K562 (cell line): ENCODE measurements around the gene SNCB. TPM values are rescaled to one million over a fixed set of nuclear protein-coding genes. Genes with fewer than 3 reads are reported as not detected.

ENCODE experiments used
- ATAC-seq: fragments of 200-7000 bp; cut with Tn5 transposase; 3 replicates; pipeline ENCODE4 v1.9.1; 2020; ENCODE audit warnings: moderate library complexity
- BruUV-seq: library from RNA; stranded (reverse); fragments of 400-500 nt; replicated peaks from 2 replicates; lab custom pipeline; 2021; lab: Mats Ljungman, UMichigan
- CTCF ChIA-PET: fragments of 300-600 bp; formaldehyde crosslinking; extraction: SDS; loops from one replicate; lab custom pipeline; 2021; ENCODE audit warnings: low intra/inter-chr PET ratio; lab: Yijun Ruan, JAX
- POLR2A ChIA-PET: fragments of 300-600, 350-650 bp; sonication (Branson Sonifier 250); formaldehyde crosslinking; extraction: SDS; loops from one replicate; lab custom pipeline; 2021; ENCODE audit warnings: antibody characterized with exemption, inconsistent platforms; lab: Yijun Ruan, JAX
- DNase-seq, 4 experiments: peaks; one replicate each; pipeline versions ENCODE4 v3.0.0 to v3.0.0-alpha.2; 2011 to 2018; ENCODE audit warnings: low spot score in 3 of 4, mixed read lengths in 3 of 4; ENCODE audit errors: extremely low read depth in 1 of 4
- FAIRE-seq: peaks from 2 replicates; lab custom pipeline; 2011; peaks lifted over from hg19 to GRCh38; lab: Jason Lieb, UNC
- H2AFZ ChIP-seq: 2 replicates; pipeline ENCODE4 v1.6.0; 2011; ENCODE audit warnings: low read depth, low read length, control low read depth, inconsistent platforms
- H3K27ac ChIP-seq: fragments of 200-600 bp; 3 replicates; pipeline ENCODE4 v1.8.0; 2011; ENCODE audit warnings: low read depth, mild to moderate bottlenecking, control low read depth, inconsistent platforms, low read length, moderate library complexity, mixed read lengths; ENCODE audit errors: extremely low read depth
- H3K27me3 ChIP-seq, 2 experiments: fragments of 300-600 bp in 1 of 2; 2 replicates in 1 of 2; 3 replicates in 1 of 2; pipeline versions ENCODE4 v1.6.0 to v1.8.0; 2011; ENCODE audit warnings: inconsistent platforms in 2 of 2, low read length in 2 of 2, mild to moderate bottlenecking in 1 of 2, mixed read lengths in 1 of 2, moderate library complexity in 1 of 2; ENCODE audit not compliant: control insufficient read depth in 2 of 2, insufficient read depth in 2 of 2
- H3K36me3 ChIP-seq: fragments of 300-600 bp; 3 replicates; pipeline ENCODE4 v1.8.0; 2011; ENCODE audit warnings: mild to moderate bottlenecking, low read length, inconsistent platforms; ENCODE audit not compliant: control insufficient read depth, insufficient read depth
- H3K4me1 ChIP-seq, 2 experiments: fragments of 200-600 bp in 1 of 2; replicated peaks in 1 of 2; 2 replicates in 1 of 2; 3 replicates in 1 of 2; pipeline versions ENCODE4 v1.5.1 to v1.8.0; 2011; ENCODE audit warnings: inconsistent platforms in 2 of 2, low read length in 2 of 2, mild to moderate bottlenecking in 1 of 2, mixed read lengths in 1 of 2, moderate library complexity in 1 of 2; ENCODE audit not compliant: control insufficient read depth in 2 of 2, insufficient read depth in 2 of 2
- H3K4me2 ChIP-seq: 2 replicates; pipeline ENCODE4 v1.6.1; 2011; ENCODE audit warnings: low read length, control low read depth, inconsistent platforms, mixed read lengths; ENCODE audit not compliant: insufficient read depth
- H3K4me3 ChIP-seq: fragments of 200-600 bp; sonication (generic), shearing (Covaris generic); 2 replicates; pipeline ENCODE4 v1.5.1; 2016; ENCODE audit warnings: control low read depth, inconsistent platforms
- H3K79me2 ChIP-seq: fragments of 200-600 bp; 3 replicates; pipeline ENCODE4 v1.8.0; 2011; ENCODE audit warnings: low read length, inconsistent platforms; ENCODE audit not compliant: control insufficient read depth, insufficient read depth
- H3K9ac ChIP-seq, 2 experiments: 2 replicates each; pipeline versions ENCODE4 v1.6.0 to v1.6.1; 2011; ENCODE audit warnings: low read depth in 2 of 2, low read length in 2 of 2, control low read depth in 1 of 2, inconsistent platforms in 1 of 2, mild to moderate bottlenecking in 1 of 2, mixed read lengths in 1 of 2; ENCODE audit not compliant: insufficient read depth in 1 of 2
- H3K9me1 ChIP-seq: one replicate; pipeline ENCODE4 v1.6.0; 2011; ENCODE audit warnings: inconsistent platforms, mild to moderate bottlenecking, low read length, moderate library complexity; ENCODE audit not compliant: control insufficient read depth, insufficient read depth
- H3K9me3 ChIP-seq: replicated peaks from 2 replicates; pipeline ENCODE4 v1.5.1; 2011; ENCODE audit warnings: low read depth, low read length, inconsistent platforms; ENCODE audit not compliant: control insufficient read depth, insufficient read depth
- H4K20me1 ChIP-seq: replicated peaks from 2 replicates; pipeline ENCODE4 v1.6.1; 2011; ENCODE audit warnings: low read length, inconsistent platforms, mixed read lengths; ENCODE audit not compliant: control insufficient read depth, insufficient read depth
- EGR1 ChIP-seq: fragments of 450-650 bp; conservative IDR thresholded peaks from 2 replicates; pipeline ENCODE4 v1.6.1; 2017; ENCODE audit warnings: mild to moderate bottlenecking
- FOXJ3 ChIP-seq: sonication (generic); formaldehyde crosslinking; IDR thresholded peaks from 2 replicates; pipeline ENCODE4 v1.4.0; 2020; ENCODE audit warnings: mild to moderate bottlenecking, missing genetic modification reagents
- FOXP4 ChIP-seq: sonication (generic); formaldehyde crosslinking; IDR thresholded peaks from 2 replicates; pipeline ENCODE4 v1.8.0; 2022; ENCODE audit warnings: mild to moderate bottlenecking, missing genetic modification reagents, borderline replicate concordance
- HEY1 ChIP-seq: fragments of 250-450 bp; sonication (Bioruptor Pico); IDR thresholded peaks from 2 replicates; pipeline ENCODE4 v1.5.0; 2020; ENCODE audit warnings: mild to moderate bottlenecking, moderate library complexity, borderline replicate concordance
- HNRNPL ChIP-seq: fragments of 200-400 bp; formaldehyde crosslinking; IDR thresholded peaks from 2 replicates; pipeline ENCODE4 v1.6.1; 2017; ENCODE audit warnings: low read depth, mild to moderate bottlenecking, low read length
- MCM3 ChIP-seq: fragments of 450-650 bp; IDR thresholded peaks from 2 replicates; pipeline ENCODE4 v1.6.1; 2016
- MCM5 ChIP-seq: fragments of 450-650 bp; IDR thresholded peaks from 2 replicates; pipeline ENCODE4 v1.6.1; 2016; ENCODE audit warnings: low read depth
- SMARCA4 ChIP-seq: fragments of 450-650 bp; IDR thresholded peaks from 2 replicates; pipeline ENCODE4 v1.6.1; 2016
- WGBS: fragments of 100-300 bp; shearing (Covaris generic); methylation state at CpG from one replicate; pipeline ENCODE4 v1.1.6; 2016; ENCODE audit warnings: low coverage, mixed read lengths; ENCODE audit not compliant: insufficient coverage; ENCODE audit errors: missing lambda C conversion rate; 5-methylcytosine and 5-hydroxymethylcytosine counted together
- in situ Hi-C: fragments of 300-500 bp; cut with MboI; formaldehyde crosslinking; loops from 4 replicates; pipeline ENCODE4 v1.15.0; 2018; ENCODE audit warnings: inconsistent platforms, mixed read lengths
- intact Hi-C: fragments of 100-400 bp; cut with micrococcal nuclease; formaldehyde crosslinking; loops from 2 replicates; pipeline ENCODE4 v1.14.2; 2022
- polyA plus RNA-seq, 8 experiments: library from polyadenylated mRNA; depleted of rRNA in 4 of 8; stranded (reverse) in 5 of 8; unstranded in 3 of 8; fragments of >200 nt; fragmentation: Nextera tagmentation in 2 of 8; fragmentation: Illumina TruSeq in 1 of 8; extraction: Ambion mirVana in 2 of 8; extraction: Trizol in 1 of 8; gene quantifications; 2 replicates each; pipeline versions ENCODE4 v1.2.1 to v1.2.3, GENCODE V29; 2011 to 2014; ENCODE audit warnings: inconsistent platforms in 1 of 8, missing spikeins in 1 of 8
- total RNA-seq, 7 experiments: library from RNA; depleted of rRNA in 6 of 7; stranded (reverse); fragments of >200 nt in 6 of 7; fragmentation: Illumina TruSeq in 2 of 7; extraction: Trizol in 2 of 7; gene quantifications; 2 replicates each; pipeline versions ENCODE4 v1.2.1 to v1.2.3, GENCODE V29; 2011 to 2021; ENCODE audit warnings: low replicate concordance in 1 of 7

Gene SNCB
- total and polyA plus RNA-seq, 9 of the 15 experiments (the other 6 are each of a cell fraction or from before 2014, with no cell fraction given), result not detected

GRCh38 chr5:176625966-176626875 is 4.1 kb downstream of the SNCB start:
- Histone ChIP-seq H2AFZ (no peak overlapping the region), H3K36me3 (no peaks in the 10 kb centered on the region), H3K9me1 (no peaks in the 10 kb centered on the region), H3K4me1 (peaks cover 0 to 32% of the 10 kb centered on the region in 2 experiments; a peak in 4 of 5 replicates), H3K4me2 (no peak overlapping the region), H4K20me1 (peaks cover 16% of the 10 kb centered on the region; the same call in 1 of the 2 replicates), H3K9me3 (no peaks in the 10 kb centered on the region), H3K27me3 (peaks cover 39 to 77% of the 10 kb centered on the region in 2 experiments), H3K27ac (no peak overlapping the region), H3K79me2 (no peaks in the 10 kb centered on the region), H3K4me3 (no peak overlapping the region), H3K9ac (no peak overlapping the region)
- no TSS peak for BruUV-seq
- intact Hi-C loops (no loop called here), in situ Hi-C loops (no loop called here)
- ChIA-PET CTCF (no interaction called here), POLR2A (interaction anchor here (1.0 to 1.1 kb wide), 2 partner anchors 10 to 21 kb away, joined by 3 read pairs; partner anchors contain the start of gene TSPAN17)
- TF ChIP-seq FOXP4 (CRISPR knock-in tag), result no peak
- TF ChIP-seq MCM3, result no peak
- no peak for TF ChIP-seq HNRNPL
- TF ChIP-seq FOXJ3 (CRISPR knock-in tag), result no peak
- no peak for TF ChIP-seq MCM5
- no peak for TF ChIP-seq HEY1 (CRISPR knock-in tag)
- TF ChIP-seq SMARCA4, result no peak
- peak; percentile 37; the same call in 1 of the 2 replicates for TF ChIP-seq EGR1
- DNase-seq (no peak), ATAC-seq (no peak), FAIRE-seq (no peak)
- WGBS, result 2% methylated on average over 20 of the region's 25 CpGs
